ENCODE results near the gene EEF1A1. TPM values are rescaled to one million over a fixed set of nuclear protein-coding genes. Genes with fewer than 3 reads are reported as not detected.
A peak's percentile ranks its signal among the peaks of the same experiment; 100 is the strongest.

Gene EEF1A1
- total RNA-seq, 1 experiment from 2014 or later: 12,560 TPM

DNA sequence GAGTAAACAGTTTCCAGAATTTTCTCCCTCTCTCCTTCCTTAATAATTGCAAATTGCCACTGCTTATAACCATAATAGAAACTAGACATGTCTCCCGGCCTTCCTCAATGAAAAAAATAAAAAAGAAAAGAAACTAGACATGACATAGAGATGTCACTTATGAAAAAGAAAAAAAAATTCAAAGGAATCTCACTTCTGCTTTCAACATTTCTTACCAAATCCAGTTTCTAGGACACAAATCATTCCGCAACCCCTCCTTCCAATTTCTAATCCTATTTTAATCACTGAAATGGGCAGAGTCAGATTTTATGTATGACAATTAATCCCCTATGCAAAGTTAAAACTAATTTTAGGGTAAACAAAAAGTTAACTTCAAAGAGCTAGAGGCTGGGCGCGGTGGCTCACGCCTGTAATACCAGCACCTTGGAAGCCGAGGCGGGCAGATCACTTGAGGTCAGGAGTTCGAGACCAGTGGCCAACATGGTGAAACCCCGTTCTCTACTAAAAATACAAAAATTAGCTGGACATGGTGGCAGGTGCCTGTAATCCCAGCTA, 40.1 kb upstream of the EEF1A1 start:
- peaks cover 10 to 29% of the 10 kb centered on the region in 2 experiments; a peak in 3 of 4 replicates for H3K4me1 ChIP-seq (ENCODE audit: control insufficient read depth in 1 of 2, insufficient read depth in 2 of 2, low read length in 2 of 2)
- no peaks in the 10 kb centered on the region for H3K79me2 ChIP-seq (ENCODE audit: insufficient read depth, low read length)
- POLR2A ChIA-PET: interaction anchor here (1.0 to 4.0 kb wide), 2 partner anchors 40 to 41 kb away, joined by 3 to 20 read pairs; partner anchors contain the start of gene EEF1A1

GRCh38 chr6:73560182-73560732, 39.4 kb upstream of the EEF1A1 start:
- H3K36me3 ChIP-seq (ENCODE audit: control insufficient read depth in 1 of 2, insufficient read depth in 2 of 2, low read length in 2 of 2): no peaks in the 10 kb centered on the region
- peaks cover 7 to 22% of the 10 kb centered on the region in 2 experiments; a peak in 3 of 4 replicates for H3K4me1 ChIP-seq (ENCODE audit: control insufficient read depth in 1 of 2, insufficient read depth in 2 of 2, low read length in 2 of 2)
- no peaks in the 10 kb centered on the region for H3K9me2 ChIP-seq (ENCODE audit: insufficient read depth)
- no peaks in the 10 kb centered on the region for H4K20me1 ChIP-seq (ENCODE audit: insufficient read depth)
- H3K27ac ChIP-seq (ENCODE audit: low read depth, low read length): no peak overlapping the region
- no peak for DNase-seq (ENCODE audit: low read depth, low spot score)
- TF ChIP-seq EZH2 (IDR thresholded peaks at IDR 0.05) (no peak), RAD21 (IDR thresholded peaks at IDR 0.05; ENCODE audit: low read depth) (no peak), EGR1 (IDR thresholded peaks at IDR 0.05; ENCODE audit: low read depth) (no peak), REST (IDR thresholded peaks at IDR 0.05; ENCODE audit: low read depth) (no peak), ZFX (IDR thresholded peaks at IDR 0.05) (no peak), SRF (IDR thresholded peaks at IDR 0.05; ENCODE audit: low read depth) (no peak), CEBPB (IDR thresholded peaks at IDR 0.05; ENCODE audit: low read depth) (no peak), CBX3 (IDR thresholded peaks at IDR 0.05; ENCODE audit: low read depth) (no peak), POLR2AphosphoS5 (IDR thresholded peaks at IDR 0.05; ENCODE audit: low read depth, low read length) (no peak), SP1 (IDR thresholded peaks at IDR 0.05; ENCODE audit: low read depth) (no peak), SIN3A (IDR thresholded peaks at IDR 0.05; ENCODE audit: low read depth) (no peak)
- TF ChIP-seq, protein P1, sequence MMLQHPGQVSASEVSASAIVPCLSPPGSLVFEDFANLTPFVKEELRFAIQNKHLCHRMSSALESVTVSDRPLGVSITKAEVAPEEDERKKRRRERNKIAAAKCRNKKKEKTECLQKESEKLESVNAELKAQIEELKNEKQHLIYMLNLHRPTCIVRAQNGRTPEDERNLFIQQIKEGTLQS (IDR thresholded peaks at IDR 0.05): no peak
- no peak overlapping the region for H3K4me2 ChIP-seq (ENCODE audit: low read length)
- peak overlapping the region; percentile 76 for H2AFZ ChIP-seq (ENCODE audit: low read depth, low read length, poor library complexity, severe bottlenecking)
- H3K79me2 ChIP-seq (ENCODE audit: insufficient read depth, low read length): no peaks in the 10 kb centered on the region
- no peaks in the 10 kb centered on the region for H3K9me3 ChIP-seq (ENCODE audit: control insufficient read depth in 1 of 2, insufficient read depth in 1 of 2, low read depth in 1 of 2, low read length in 2 of 2)
- ATAC-seq: no peak
- no peaks in the 10 kb centered on the region for H3K27me3 ChIP-seq (ENCODE audit: insufficient read depth, low read length)
- no peak overlapping the region for H3K4me3 ChIP-seq (replicated peaks in 1 of 2; ENCODE audit: low read depth in 1 of 2, low read length in 2 of 2)
- intact Hi-C loops (cut with micrococcal nuclease): no loop called here
- BruUV-seq (replicated peaks): no TSS peak
- H3K9ac ChIP-seq (ENCODE audit: low read length): no peak overlapping the region
- ChIA-PET RAD21 (ENCODE audit: low non-redundant PET in 1 of 2, low total read pairs in 2 of 2, uncharacterized antibody in 2 of 2, unreplicated experiment in 2 of 2) (no interaction called here), POLR2A (interaction anchor here (1.3 to 4.0 kb wide), 2 partner anchors 20 to 39 kb away, joined by 4 to 20 read pairs; partner anchors contain the start of gene EEF1A1), CTCF (no interaction called here)

More for the DNA sequence above, 40.1 kb upstream of the EEF1A1 start:
- H4K20me1 ChIP-seq (ENCODE audit: insufficient read depth): no peaks in the 10 kb centered on the region
- H2AFZ ChIP-seq (ENCODE audit: low read depth, low read length, poor library complexity, severe bottlenecking): peak overlapping the region; percentile 76
- H3K4me2 ChIP-seq (ENCODE audit: low read length): no peak overlapping the region
- no peaks in the 10 kb centered on the region for H3K9me2 ChIP-seq (ENCODE audit: insufficient read depth)
- no peak overlapping the region for H3K9ac ChIP-seq (ENCODE audit: low read length)
- H3K9me3 ChIP-seq (ENCODE audit: control insufficient read depth in 1 of 2, insufficient read depth in 1 of 2, low read depth in 1 of 2, low read length in 2 of 2): no peaks in the 10 kb centered on the region
- H3K36me3 ChIP-seq (ENCODE audit: control insufficient read depth in 1 of 2, insufficient read depth in 2 of 2, low read length in 2 of 2): no peaks in the 10 kb centered on the region
- CTCF ChIA-PET: no interaction called here
- intact Hi-C loops (cut with micrococcal nuclease): no loop called here
- no TSS peak for BruUV-seq (replicated peaks)
- no peaks in the 10 kb centered on the region for H3K27me3 ChIP-seq (ENCODE audit: insufficient read depth, low read length)
- DNase-seq (ENCODE audit: low read depth, low spot score) (no peak), ATAC-seq (no peak)
- RAD21 ChIA-PET (ENCODE audit: low non-redundant PET in 1 of 2, low total read pairs in 2 of 2, uncharacterized antibody in 2 of 2, unreplicated experiment in 2 of 2): interaction anchor here in 1 of 2 experiments (0.5 kb wide), 1 partner anchor 19 kb away, joined by 3 read pairs; no protein-coding TSS in a partner anchor
- no peak overlapping the region for H3K4me3 ChIP-seq (replicated peaks in 1 of 2; ENCODE audit: low read depth in 1 of 2, low read length in 2 of 2)
- no peak overlapping the region for H3K27ac ChIP-seq (ENCODE audit: low read depth, low read length)
- TF ChIP-seq ZNF274 (IDR thresholded peaks at IDR 0.05; ENCODE audit: low read depth, low read length) (no peak), EZH2phosphoT487 (IDR thresholded peaks at IDR 0.05; ENCODE audit: borderline replicate concordance) (no peak), ZFX (IDR thresholded peaks at IDR 0.05) (no peak), SRF (IDR thresholded peaks at IDR 0.05; ENCODE audit: low read depth) (no peak), RAD21 (IDR thresholded peaks at IDR 0.05; ENCODE audit: low read depth) (no peak), SP1 (IDR thresholded peaks at IDR 0.05; ENCODE audit: low read depth) (no peak)
